ENCODE data around the gene PDE4C.

The PDE4C gene

DNA sequence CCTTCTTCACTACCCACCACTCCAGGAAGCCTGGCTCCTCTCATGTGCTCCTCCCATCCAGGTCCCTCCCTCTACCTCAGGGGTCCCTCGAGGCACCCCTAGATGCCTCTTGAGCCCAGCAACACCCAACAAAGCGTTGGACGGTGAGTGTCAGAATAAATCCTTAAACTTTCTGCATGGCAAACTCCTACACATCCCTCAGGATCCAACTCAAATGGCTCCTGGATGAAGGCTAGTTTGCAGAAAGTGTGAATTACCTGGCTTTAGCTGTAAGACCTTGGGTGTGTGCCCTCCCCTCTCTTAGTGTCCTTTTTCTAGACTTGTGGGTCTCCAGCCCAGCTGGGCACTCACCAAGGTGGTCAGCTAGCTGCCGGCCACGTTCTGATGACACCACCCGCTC lies 27.9 kb downstream of the PDE4C start:
- no peak for DNase-seq (ENCODE audit: low read depth in 2 of 2)

DNA sequence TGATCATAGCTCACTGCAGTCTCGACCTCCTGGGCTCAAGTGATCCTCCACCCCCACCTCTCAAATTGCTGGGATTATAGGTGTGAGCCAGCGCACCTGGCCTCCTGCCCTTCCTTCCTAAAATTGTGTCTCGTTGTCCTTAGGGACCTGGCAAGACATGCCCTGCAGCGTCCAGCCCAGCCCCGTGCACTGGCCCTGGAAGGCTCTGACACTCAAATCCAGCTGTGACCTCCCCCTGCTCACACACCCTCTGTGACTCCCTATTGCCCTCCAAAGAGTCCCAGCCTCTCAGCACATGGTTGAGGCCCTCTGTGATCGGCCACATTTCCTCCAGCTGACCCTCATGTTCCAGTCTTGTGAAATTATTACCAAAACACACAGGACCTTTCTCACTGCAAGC lies 28.3 kb downstream of the PDE4C start:
- no peak for DNase-seq (ENCODE audit: low read depth in 2 of 2)

- no peak for DNase-seq (ENCODE audit: low read depth in 2 of 2)
These were observed 28.9 kb downstream of the PDE4C start for GRCh38 chr19:18197306-18197705.

DNA sequence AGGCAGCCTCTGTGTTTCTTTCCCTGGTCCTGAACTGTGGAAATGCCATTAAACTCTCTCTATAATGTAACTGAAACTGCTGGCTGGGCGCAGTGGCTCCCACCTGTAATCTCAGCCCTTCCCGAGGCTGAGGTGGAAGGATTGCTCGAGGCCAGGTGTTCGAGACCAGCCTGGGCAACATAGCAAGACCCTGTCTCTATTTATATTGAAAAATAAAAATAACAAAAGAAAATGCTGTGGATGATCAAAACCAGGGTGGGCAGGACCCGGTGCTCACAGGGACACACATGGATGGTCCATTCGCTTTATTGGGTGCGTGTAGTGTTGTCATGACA lies 29.8 kb downstream of the PDE4C start:
- no peak for DNase-seq (ENCODE audit: low read depth in 2 of 2)

DNA sequence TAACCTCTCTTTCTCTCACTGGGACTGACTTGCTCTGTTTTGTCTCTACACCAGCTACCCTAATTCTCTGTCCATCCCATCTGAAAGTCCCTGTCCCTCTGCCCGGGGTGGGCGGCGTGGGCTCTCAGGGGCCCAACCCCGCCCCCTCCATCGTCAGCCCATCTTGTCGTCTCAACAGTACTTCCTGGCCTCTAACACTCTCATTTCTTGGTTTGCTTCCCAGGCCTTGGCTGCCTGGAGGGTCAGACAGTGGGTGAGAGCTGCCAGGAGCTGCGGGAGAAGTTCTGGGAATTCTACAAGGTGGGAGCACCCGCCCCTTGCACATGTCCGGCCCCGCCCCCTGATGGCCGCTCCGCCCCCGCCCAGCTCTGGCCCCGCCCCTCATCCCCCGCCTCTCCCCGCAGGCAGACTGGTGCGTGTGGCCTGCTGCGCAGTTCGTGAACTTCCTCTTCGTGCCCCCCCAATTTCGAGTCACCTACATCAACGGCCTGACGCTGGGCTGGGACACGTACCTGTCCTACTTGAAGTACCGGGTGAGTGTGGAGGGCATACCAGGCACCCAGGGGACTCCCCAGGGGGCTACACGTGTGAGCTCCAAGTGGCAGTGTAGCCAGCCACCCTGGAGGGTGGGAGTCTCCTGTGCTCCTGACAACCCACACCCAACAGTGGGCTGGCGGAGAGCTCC lies 31.5 kb downstream of the PDE4C start:
- DNase-seq (ENCODE audit: low read depth in 2 of 2) = no peak

- no peak for DNase-seq (ENCODE audit: low read depth in 2 of 2)
These were observed 32.1 kb downstream of the PDE4C start for GRCh38 chr19:18194181-18194530.

- DNase-seq (ENCODE audit: low read depth in 2 of 2) = no peak
These were observed 32.7 kb downstream of the PDE4C start for GRCh38 chr19:18193388-18194180.

- peak; percentile 95 to 96 for DNase-seq (ENCODE audit: low read depth in 2 of 2)
These were observed 33.4 kb downstream of the PDE4C start, which contains the start of gene MPV17L2 for GRCh38 chr19:18192673-18193387. MPV17L2 (plus strand) TSS chr19:18193218; CDS start chr19:18193282, 64 bp downstream.

- DNase-seq (ENCODE audit: low read depth in 2 of 2) = no peak
These were observed 34.6 kb downstream of the PDE4C start for GRCh38 chr19:18191640-18192062.

GRCh38 chr19:18190278-18190677 lies 36.0 kb downstream of the PDE4C start:
- DNase-seq (ENCODE audit: low read depth in 2 of 2) = no peak

DNA sequence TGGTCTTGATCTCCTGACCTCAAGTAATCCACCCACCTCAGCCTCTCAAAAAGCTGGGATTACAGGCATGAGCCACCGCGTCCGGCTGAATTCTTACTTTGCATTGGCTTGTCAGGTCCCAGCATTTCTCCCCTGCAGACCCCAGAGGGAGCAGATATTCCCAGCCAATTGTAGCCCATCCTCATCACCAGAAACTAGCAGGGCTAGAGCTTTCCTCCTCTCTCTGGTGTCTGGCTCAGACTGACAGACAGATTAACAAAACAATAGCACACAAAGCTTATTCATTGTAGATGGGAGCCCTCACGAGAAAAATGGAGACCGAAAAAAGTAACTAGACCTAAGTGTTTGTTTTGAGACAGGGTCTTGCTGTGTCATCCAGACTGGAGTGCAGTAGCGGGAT lies 40.7 kb downstream of the PDE4C start:
- DNase-seq (ENCODE audit: low read depth in 2 of 2) = no peak

DNA sequence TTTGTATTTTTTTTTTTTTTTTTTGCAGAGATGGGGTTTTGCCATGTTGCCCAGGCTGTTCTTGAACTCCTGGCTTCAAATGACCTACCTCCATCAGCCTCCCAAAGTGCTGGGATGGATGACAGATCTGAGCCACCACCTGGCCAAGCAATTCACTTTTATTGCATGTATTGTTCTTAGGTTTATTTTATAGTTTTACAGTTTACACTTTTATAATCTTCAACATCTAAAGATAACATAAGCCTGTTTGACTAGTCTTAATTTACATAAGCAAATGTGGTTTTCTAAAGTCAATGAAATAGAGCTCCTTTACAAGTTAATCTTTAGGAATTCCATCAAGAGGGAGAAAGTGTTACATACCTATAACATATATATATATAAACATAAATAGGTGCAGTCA lies 42.7 kb downstream of the PDE4C start:
- DNase-seq (ENCODE audit: low read depth in 2 of 2) = no peak

DNA sequence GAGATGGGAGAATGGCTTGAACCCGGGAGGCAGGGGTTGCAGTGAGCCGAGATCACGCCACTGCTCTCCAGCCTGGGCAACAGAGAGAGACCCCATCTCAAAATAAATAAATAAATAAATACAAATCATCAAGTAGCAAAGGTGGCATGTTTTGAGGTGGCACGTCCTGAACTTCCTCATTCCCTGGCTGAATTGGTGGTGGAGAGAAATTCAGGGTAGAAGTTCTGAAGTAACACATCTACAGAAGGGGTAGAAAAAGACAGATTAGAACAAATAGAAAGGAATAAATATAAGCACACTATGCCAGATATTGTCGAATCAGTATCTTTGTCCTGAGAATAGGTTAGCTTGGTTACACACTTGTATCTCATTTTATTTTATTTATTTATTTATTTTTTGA lies 46.3 kb downstream of the PDE4C start:
- no peak for DNase-seq (ENCODE audit: low read depth in 2 of 2)

- no peak for DNase-seq (ENCODE audit: low read depth in 2 of 2)
These were observed 49.6 kb downstream of the PDE4C start for GRCh38 chr19:18176367-18177310.

DNA sequence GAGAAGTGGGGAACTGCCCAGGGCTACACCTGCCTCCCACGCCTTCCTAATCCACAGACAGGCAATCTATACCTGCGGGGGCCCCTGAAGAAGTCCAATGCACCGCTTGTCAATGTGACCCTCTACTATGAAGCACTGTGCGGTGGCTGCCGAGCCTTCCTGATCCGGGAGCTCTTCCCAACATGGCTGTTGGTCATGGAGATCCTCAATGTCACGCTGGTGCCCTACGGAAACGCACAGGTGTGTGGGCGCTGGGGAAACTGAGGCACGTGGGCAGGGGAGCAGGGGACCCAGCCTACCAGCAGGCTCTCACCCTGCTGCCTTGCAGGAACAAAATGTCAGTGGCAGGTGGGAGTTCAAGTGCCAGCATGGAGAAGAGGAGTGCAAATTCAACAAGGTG lies 51.3 kb downstream of the PDE4C start:
- DNase-seq (ENCODE audit: low read depth in 2 of 2) = no peak

All from activated CD8-positive, alpha-beta memory T cell treated with anti-CD3 and anti-CD28 coated beads for 4 hours (primary cell).